DOHH2 (cell line): ENCODE measurements around the gene SPIN1.

Experiments
- H3F3A ChIP-seq: fragments of 200-600 bp; sonication (generic), shearing (Covaris generic); 2 replicates; pipeline ENCODE4 v1.6.0; 2016; ENCODE audit warnings: antibody characterized with exemption, mild to moderate bottlenecking; ENCODE audit not compliant: control insufficient read depth, insufficient read depth
- H3K27ac ChIP-seq: fragments of 200-600 bp; sonication (generic); 2 replicates; pipeline ENCODE4 v1.5.1; 2014; ENCODE audit warnings: low read depth, mild to moderate bottlenecking, low read length, moderate library complexity
- H3K27me3 ChIP-seq: fragments of 200-600 bp; sonication (generic); 2 replicates; pipeline ENCODE4 v1.6.1; 2014; ENCODE audit warnings: mild to moderate bottlenecking, low read length, mixed read lengths; ENCODE audit not compliant: control insufficient read depth
- H3K36me3 ChIP-seq: fragments of 200-600 bp; sonication (generic); 2 replicates; pipeline ENCODE4 v1.6.1; 2014; ENCODE audit warnings: mild to moderate bottlenecking, low read length, moderate library complexity, mixed read lengths; ENCODE audit not compliant: control insufficient read depth
- H3K4me1 ChIP-seq: fragments of 200-600 bp; sonication (generic); 2 replicates; pipeline ENCODE4 v1.6.1; 2014; ENCODE audit warnings: mild to moderate bottlenecking, low read length, mixed read lengths; ENCODE audit not compliant: control insufficient read depth
- H3K4me2 ChIP-seq: fragments of 200-600 bp; sonication (generic); 2 replicates; pipeline ENCODE4 v1.6.0; 2014; ENCODE audit warnings: mild to moderate bottlenecking, low read length, moderate library complexity
- H3K4me3 ChIP-seq: fragments of 200-600 bp; sonication (generic); 2 replicates; pipeline ENCODE4 v1.5.1; 2014; ENCODE audit warnings: mild to moderate bottlenecking, low read length, mixed read lengths
- H3K79me2 ChIP-seq: fragments of 200-600 bp; sonication (generic); 2 replicates; pipeline ENCODE4 v1.6.1; 2014; ENCODE audit warnings: mild to moderate bottlenecking, low read length, mixed read lengths; ENCODE audit not compliant: control insufficient read depth
- H3K9me2 ChIP-seq: fragments of 200-600 bp; sonication (generic); replicated peaks from 2 replicates; pipeline ENCODE4 v1.6.1; 2014; ENCODE audit warnings: mild to moderate bottlenecking, low read length, mixed read lengths; ENCODE audit not compliant: control insufficient read depth
- H3K9me3 ChIP-seq: fragments of 200-600 bp; sonication (generic); 2 replicates; pipeline ENCODE4 v1.6.1; 2014; ENCODE audit warnings: antibody characterized with exemption, low read length, mixed read lengths; ENCODE audit not compliant: control insufficient read depth, insufficient read depth
- H4K20me1 ChIP-seq: fragments of 200-600 bp; sonication (generic); 2 replicates; pipeline ENCODE4 v1.6.0; 2014; ENCODE audit warnings: low read depth, mild to moderate bottlenecking, antibody characterized with exemption, low read length, moderate library complexity; ENCODE audit not compliant: control insufficient read depth, insufficient read depth
- CTCF ChIP-seq: fragments of 200-600 bp; sonication (generic); IDR thresholded peaks from one replicate; pipeline ENCODE4 v1.5.1; 2014; ENCODE audit warnings: antibody characterized with exemption, mild to moderate bottlenecking, low read depth, low read length; ENCODE audit not compliant: poor library complexity, severe bottlenecking
- EZH2phosphoT487 ChIP-seq: fragments of 200-600 bp; sonication (generic); IDR thresholded peaks from 2 replicates; pipeline ENCODE4 v1.6.1; 2017; ENCODE audit warnings: borderline replicate concordance, mild to moderate bottlenecking, antibody characterized with exemption, low read length, moderate library complexity, mixed read lengths

SPIN1 gene

GRCh38 chr9:88387036-88387551 lies 1.1 kb upstream of the SPIN1 start:
- Histone ChIP-seq H3K9me2 (no peaks in the 10 kb centered on the region), H3K27ac (no peak overlapping the region), H4K20me1 (peaks cover 12% of the 10 kb centered on the region; the same call in 1 of the 2 replicates), H3K4me1 (peaks cover 29% of the 10 kb centered on the region), H3K27me3 (no peaks in the 10 kb centered on the region), H3K36me3 (peaks cover 12% of the 10 kb centered on the region; the same call in 1 of the 2 replicates), H3K79me2 (peaks cover 32% of the 10 kb centered on the region), H3F3A (no peaks in the 10 kb centered on the region), H3K9me3 (no peaks in the 10 kb centered on the region), H3K4me2 (peak overlapping the region; percentile 77), H3K4me3 (peak overlapping the region; percentile 72)
- no peak for TF ChIP-seq EZH2phosphoT487
- no peak for TF ChIP-seq CTCF

GRCh38 chr9:88387552-88388202 lies 567 bp upstream of the SPIN1 start:
- H3K79me2 ChIP-seq, result peaks cover 38% of the 10 kb centered on the region
- H3F3A ChIP-seq, result no peaks in the 10 kb centered on the region
- H3K9me2 ChIP-seq, result no peaks in the 10 kb centered on the region
- peak overlapping the region; percentile 77 for H3K4me2 ChIP-seq
- H3K9me3 ChIP-seq, result no peaks in the 10 kb centered on the region
- peaks cover 12% of the 10 kb centered on the region; the same call in 1 of the 2 replicates for H3K36me3 ChIP-seq
- peaks cover 12% of the 10 kb centered on the region; the same call in 1 of the 2 replicates for H4K20me1 ChIP-seq
- H3K4me1 ChIP-seq, result peaks cover 29% of the 10 kb centered on the region
- H3K4me3 ChIP-seq, result peak overlapping the region; percentile 72
- H3K27ac ChIP-seq, result no peak overlapping the region
- no peaks in the 10 kb centered on the region for H3K27me3 ChIP-seq
- TF ChIP-seq EZH2phosphoT487, result no peak

- Histone ChIP-seq H4K20me1 (peaks cover 12% of the 10 kb centered on the region; the same call in 1 of the 2 replicates), H3K27ac (no peak overlapping the region), H3K4me3 (peak overlapping the region; percentile 83), H3K36me3 (peaks cover 12% of the 10 kb centered on the region; the same call in 1 of the 2 replicates), H3K9me3 (no peaks in the 10 kb centered on the region), H3K79me2 (peaks cover 52% of the 10 kb centered on the region), H3K4me2 (peak overlapping the region; percentile 58), H3K4me1 (peaks cover 29% of the 10 kb centered on the region), H3K27me3 (no peaks in the 10 kb centered on the region), H3F3A (no peaks in the 10 kb centered on the region), H3K9me2 (no peaks in the 10 kb centered on the region)
- TF ChIP-seq CTCF, result no peak
- TF ChIP-seq EZH2phosphoT487, result no peak
Measured at GRCh38 chr9:88388886-88389605, 802 bp downstream of the SPIN1 start.
